SK-N-SH treated with all-trans-retinoic acid at 6 μM for 48 hours (cell line): ENCODE data around the gene CDR2L.
"Not testable (repeated sequence)": the region's sequence is repeated elsewhere in the genome, so short reads cannot be mapped to it uniquely, and the experiment has no call there.

Source experiments
- ZFP3 ChIP-seq: fragments of 250-450 bp; sonication (Bioruptor Pico); IDR thresholded peaks from 2 replicates; pipeline ENCODE4 v1.5.0; 2020; ENCODE audit warnings: mild to moderate bottlenecking, moderate library complexity
- ZNF565 ChIP-seq: fragments of 450-650 bp; formaldehyde crosslinking; conservative IDR thresholded peaks from 2 replicates; pipeline ENCODE4 v1.5.0; 2020; ENCODE audit warnings: low read depth, mild to moderate bottlenecking, moderate library complexity

- not testable (repeated sequence) for TF ChIP-seq ZFP3, ZNF565 (CRISPR knock-in tag)
Measured at GRCh38 chr17:75006084-75006483, 18.7 kb downstream of the CDR2L start.
